Measurements from ENCODE around the gene SEPTIN3.

Gene SEPTIN3

GRCh38 chr22:41934284-41935014 is 34.8 kb upstream of the SEPTIN3 start:
- H2AFZ ChIP-seq (ENCODE audit: low read length) = no peak overlapping the region
- no peak overlapping the region for H3K4me2 ChIP-seq (ENCODE audit: low read depth, low read length, poor library complexity, severe bottlenecking)
- no peaks in the 10 kb centered on the region for H3K27me3 ChIP-seq (ENCODE audit: insufficient read depth, low read length, poor library complexity, severe bottlenecking)
- H3K36me3 ChIP-seq (ENCODE audit: insufficient read depth, low read length) = peaks cover 20% of the 10 kb centered on the region; the same call in 1 of the 2 replicates
- H3K9ac ChIP-seq (ENCODE audit: low read depth, low read length, poor library complexity, severe bottlenecking) = no peak overlapping the region
- no peaks in the 10 kb centered on the region for H3F3A ChIP-seq (ENCODE audit: low read depth)
- no peaks in the 10 kb centered on the region for H3K9me3 ChIP-seq (ENCODE audit: insufficient read depth, low read depth, low read length)
- peaks cover 5% of the 10 kb centered on the region for H4K20me1 ChIP-seq (ENCODE audit: insufficient read depth, low read length, poor library complexity, severe bottlenecking)
- no peak for TF ChIP-seq EZH2phosphoT487 (IDR thresholded peaks at IDR 0.05; ENCODE audit: borderline replicate concordance)
- TF ChIP-seq, protein P1, sequence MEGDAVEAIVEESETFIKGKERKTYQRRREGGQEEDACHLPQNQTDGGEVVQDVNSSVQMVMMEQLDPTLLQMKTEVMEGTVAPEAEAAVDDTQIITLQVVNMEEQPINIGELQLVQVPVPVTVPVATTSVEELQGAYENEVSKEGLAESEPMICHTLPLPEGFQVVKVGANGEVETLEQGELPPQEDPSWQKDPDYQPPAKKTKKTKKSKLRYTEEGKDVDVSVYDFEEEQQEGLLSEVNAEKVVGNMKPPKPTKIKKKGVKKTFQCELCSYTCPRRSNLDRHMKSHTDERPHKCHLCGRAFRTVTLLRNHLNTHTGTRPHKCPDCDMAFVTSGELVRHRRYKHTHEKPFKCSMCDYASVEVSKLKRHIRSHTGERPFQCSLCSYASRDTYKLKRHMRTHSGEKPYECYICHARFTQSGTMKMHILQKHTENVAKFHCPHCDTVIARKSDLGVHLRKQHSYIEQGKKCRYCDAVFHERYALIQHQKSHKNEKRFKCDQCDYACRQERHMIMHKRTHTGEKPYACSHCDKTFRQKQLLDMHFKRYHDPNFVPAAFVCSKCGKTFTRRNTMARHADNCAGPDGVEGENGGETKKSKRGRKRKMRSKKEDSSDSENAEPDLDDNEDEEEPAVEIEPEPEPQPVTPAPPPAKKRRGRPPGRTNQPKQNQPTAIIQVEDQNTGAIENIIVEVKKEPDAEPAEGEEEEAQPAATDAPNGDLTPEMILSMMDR (conservative IDR thresholded peaks at IDR 0.05; ENCODE audit: low read length) = no peak
- peaks cover 6% of the 10 kb centered on the region for H3K4me1 ChIP-seq (ENCODE audit: insufficient read depth, low read length, poor library complexity, severe bottlenecking)
- peaks cover 10% of the 10 kb centered on the region; the same call in 1 of the 2 replicates for H3K79me2 ChIP-seq (ENCODE audit: insufficient read depth, low read length)
- no peaks in the 10 kb centered on the region for H3K9me2 ChIP-seq (replicated peaks; ENCODE audit: low read depth, low read length)
- H3K4me3 ChIP-seq (ENCODE audit: low read length, poor library complexity, severe bottlenecking) = no peak overlapping the region

GRCh38 chr22:41935015-41935351 is 34.3 kb upstream of the SEPTIN3 start:
- Histone ChIP-seq H3K79me2 (ENCODE audit: insufficient read depth, low read length) (peaks cover 11% of the 10 kb centered on the region; the same call in 1 of the 2 replicates), H3K9me2 (replicated peaks; ENCODE audit: low read depth, low read length) (no peaks in the 10 kb centered on the region), H3K9ac (ENCODE audit: low read depth, low read length, poor library complexity, severe bottlenecking) (no peak overlapping the region), H3F3A (ENCODE audit: low read depth) (no peaks in the 10 kb centered on the region), H3K4me3 (ENCODE audit: low read length, poor library complexity, severe bottlenecking) (no peak overlapping the region), H4K20me1 (ENCODE audit: insufficient read depth, low read length, poor library complexity, severe bottlenecking) (peaks cover 9% of the 10 kb centered on the region), H3K36me3 (ENCODE audit: insufficient read depth, low read length) (peaks cover 21% of the 10 kb centered on the region; the same call in 1 of the 2 replicates), H3K4me2 (ENCODE audit: low read depth, low read length, poor library complexity, severe bottlenecking) (no peak overlapping the region), H2AFZ (ENCODE audit: low read length) (no peak overlapping the region), H3K4me1 (ENCODE audit: insufficient read depth, low read length, poor library complexity, severe bottlenecking) (peaks cover 6% of the 10 kb centered on the region), H3K9me3 (ENCODE audit: insufficient read depth, low read depth, low read length) (no peaks in the 10 kb centered on the region), H3K27me3 (ENCODE audit: insufficient read depth, low read length, poor library complexity, severe bottlenecking) (no peaks in the 10 kb centered on the region)
- TF ChIP-seq EZH2phosphoT487 (IDR thresholded peaks at IDR 0.05; ENCODE audit: borderline replicate concordance) = no peak
- TF ChIP-seq, protein P1 (conservative IDR thresholded peaks at IDR 0.05; ENCODE audit: low read length) = no peak

GRCh38 chr22:41935509-41935908 is 33.7 kb upstream of the SEPTIN3 start:
- H3K36me3 ChIP-seq (ENCODE audit: insufficient read depth, low read length) = peaks cover 21% of the 10 kb centered on the region; the same call in 1 of the 2 replicates
- H3K4me3 ChIP-seq (ENCODE audit: low read length, poor library complexity, severe bottlenecking) = no peak overlapping the region
- no peaks in the 10 kb centered on the region for H3K9me3 ChIP-seq (ENCODE audit: insufficient read depth, low read depth, low read length)
- peaks cover 14% of the 10 kb centered on the region; the same call in 1 of the 2 replicates for H3K79me2 ChIP-seq (ENCODE audit: insufficient read depth, low read length)
- H4K20me1 ChIP-seq (ENCODE audit: insufficient read depth, low read length, poor library complexity, severe bottlenecking) = peaks cover 9% of the 10 kb centered on the region
- H3K9me2 ChIP-seq (replicated peaks; ENCODE audit: low read depth, low read length) = no peaks in the 10 kb centered on the region
- H3K9ac ChIP-seq (ENCODE audit: low read depth, low read length, poor library complexity, severe bottlenecking) = no peak overlapping the region
- no peak for TF ChIP-seq EZH2phosphoT487 (IDR thresholded peaks at IDR 0.05; ENCODE audit: borderline replicate concordance)
- TF ChIP-seq, protein P1 (conservative IDR thresholded peaks at IDR 0.05; ENCODE audit: low read length) = no peak
- no peak overlapping the region for H3K4me2 ChIP-seq (ENCODE audit: low read depth, low read length, poor library complexity, severe bottlenecking)
- peaks cover 6% of the 10 kb centered on the region for H3K4me1 ChIP-seq (ENCODE audit: insufficient read depth, low read length, poor library complexity, severe bottlenecking)
- no peaks in the 10 kb centered on the region for H3K27me3 ChIP-seq (ENCODE audit: insufficient read depth, low read length, poor library complexity, severe bottlenecking)
- H2AFZ ChIP-seq (ENCODE audit: low read length) = no peak overlapping the region
- H3F3A ChIP-seq (ENCODE audit: low read depth) = no peaks in the 10 kb centered on the region
